Esophagus (tissue), 2 donors: ENCODE data around the gene MIF. TPM values are rescaled to one million over a fixed set of nuclear protein-coding genes. Genes with fewer than 3 reads are reported as not detected.
A peak's percentile ranks its signal among the peaks of the same experiment; 100 is the strongest.

Experiments used
- H3K27ac ChIP-seq, 2 donors: one replicate each; pipeline ENCODE4 v1.5.1; 2013; ENCODE audit warnings: low read depth in 2 of 2, mild to moderate bottlenecking in 2 of 2, inconsistent platforms in 1 of 2, low read length in 1 of 2, moderate library complexity in 1 of 2
- H3K27me3 ChIP-seq, 2 donors: one replicate each; pipeline ENCODE4 v1.6.1; 2013; ENCODE audit warnings: low read length in 2 of 2, control low read depth in 1 of 2, mild to moderate bottlenecking in 1 of 2; ENCODE audit not compliant: insufficient read depth in 2 of 2, control insufficient read depth in 1 of 2
- H3K36me3 ChIP-seq, 2 donors: one replicate each; pipeline ENCODE4 v1.6.1; 2013; ENCODE audit warnings: low read length in 1 of 2; ENCODE audit not compliant: control insufficient read depth in 2 of 2, insufficient read depth in 2 of 2
- H3K4me1 ChIP-seq, 2 donors: one replicate each; pipeline ENCODE4 v1.6.1; 2013; ENCODE audit warnings: low read length in 1 of 2; ENCODE audit not compliant: control insufficient read depth in 2 of 2, insufficient read depth in 2 of 2
- H3K4me3 ChIP-seq, 2 donors: one replicate each; pipeline ENCODE4 v1.5.1; 2013; ENCODE audit warnings: low read length in 2 of 2, mild to moderate bottlenecking in 2 of 2, low read depth in 1 of 2, moderate library complexity in 1 of 2
- H3K9me3 ChIP-seq, 2 donors: one replicate each; pipeline ENCODE4 v1.6.1; 2013; ENCODE audit warnings: mild to moderate bottlenecking in 2 of 2, low read depth in 1 of 2, low read length in 1 of 2, moderate library complexity in 1 of 2; ENCODE audit not compliant: control insufficient read depth in 2 of 2, insufficient read depth in 1 of 2
- WGBS, 2 donors: extraction: QIAGEN DNeasy Blood & Tissue Kit; methylation state at CpG; one replicate each; pipeline ENCODE4 v1.1.7; 2013; 5-methylcytosine and 5-hydroxymethylcytosine counted together
- polyA plus RNA-seq, 2 donors: library from polyadenylated mRNA; stranded (reverse); fragments of 200-250 nt; gene quantifications; one replicate each; pipeline ENCODE4 v1.2.3, GENCODE V29; 2013
- donor health status: healthy with polysubstance abuse.
- donor health status: Bipolar disorder and iron deficiency.

The MIF gene
- 1,000 to 10,000 TPM in 1 of 2 donors, 100 to 1,000 TPM in 1; 706 to 1,271 TPM for polyA plus RNA-seq

- H3K4me1 ChIP-seq: peaks cover 11 to 17% of the 10 kb centered on the region in 2 donors
- peaks cover 0 to 16% of the 10 kb centered on the region in 2 donors for H3K36me3 ChIP-seq
- H3K9me3 ChIP-seq: no peaks in the 10 kb centered on the region
- peak within 1 kb of the TSS; percentile 98 to 99 for H3K27ac ChIP-seq
- H3K27me3 ChIP-seq: no peaks in the 10 kb centered on the region
- WGBS, 2 donors: 1% methylated on average over 63 to 72 of the region's 72 CpGs
- peak within 1 kb of the TSS; percentile 76 to 86 for H3K4me3 ChIP-seq
Measured at GRCh38 chr22:23893945-23894709, at the start of gene MIF. MIF (plus strand) TSS chr22:23894383; CDS start chr22:23894475, 92 bp downstream.

- no peaks in the 10 kb centered on the region for H3K27me3 ChIP-seq
- H3K27ac ChIP-seq: no peak overlapping the region
- no peak overlapping the region for H3K4me3 ChIP-seq
- H3K36me3 ChIP-seq: no peaks in the 10 kb centered on the region
- H3K9me3 ChIP-seq: no peaks in the 10 kb centered on the region
- H3K4me1 ChIP-seq: peaks cover 0 to 8% of the 10 kb centered on the region in 2 donors
- 75 to 79% methylated on average over 8 of the region's 8 CpGs for WGBS, 2 donors
Measured at GRCh38 chr22:23844739-23845202, 49.4 kb upstream of the MIF start.

GRCh38 chr22:23845265-23846080 lies 48.7 kb upstream of the MIF start:
- WGBS, 2 donors: 63 to 71% methylated on average over 9 of the region's 9 CpGs
- H3K9me3 ChIP-seq: no peaks in the 10 kb centered on the region
- H3K4me1 ChIP-seq: peaks cover 0 to 8% of the 10 kb centered on the region in 2 donors
- H3K27me3 ChIP-seq: no peaks in the 10 kb centered on the region
- no peak overlapping the region for H3K4me3 ChIP-seq
- no peaks in the 10 kb centered on the region for H3K36me3 ChIP-seq
- no peak overlapping the region for H3K27ac ChIP-seq

DNA sequence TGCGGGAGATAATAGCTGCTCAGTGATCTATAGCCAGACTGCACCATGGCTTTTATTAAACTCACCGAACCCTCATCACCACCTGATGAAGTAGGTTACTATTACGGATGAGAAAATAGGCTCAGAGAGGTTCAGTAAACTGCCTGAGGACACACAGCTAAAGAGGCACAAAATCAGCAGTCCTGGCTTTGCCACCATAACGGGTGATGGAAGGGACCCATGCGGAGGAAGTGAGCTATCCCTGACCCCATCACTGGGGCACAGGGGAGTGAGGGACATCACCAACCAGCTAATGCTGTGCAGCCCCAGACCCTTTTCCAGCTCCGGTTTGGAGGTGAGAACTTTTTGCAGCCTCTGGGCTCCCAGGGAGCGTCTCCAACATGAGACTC lies 48.1 kb upstream of the MIF start:
- 57 to 58% methylated on average over 7 of the region's 7 CpGs for WGBS, 2 donors
- H3K27me3 ChIP-seq: no peaks in the 10 kb centered on the region
- H3K9me3 ChIP-seq: no peaks in the 10 kb centered on the region
- no peak overlapping the region for H3K4me3 ChIP-seq
- H3K4me1 ChIP-seq: peaks cover 0 to 8% of the 10 kb centered on the region in 2 donors
- H3K27ac ChIP-seq: no peak overlapping the region
- no peaks in the 10 kb centered on the region for H3K36me3 ChIP-seq

DNA sequence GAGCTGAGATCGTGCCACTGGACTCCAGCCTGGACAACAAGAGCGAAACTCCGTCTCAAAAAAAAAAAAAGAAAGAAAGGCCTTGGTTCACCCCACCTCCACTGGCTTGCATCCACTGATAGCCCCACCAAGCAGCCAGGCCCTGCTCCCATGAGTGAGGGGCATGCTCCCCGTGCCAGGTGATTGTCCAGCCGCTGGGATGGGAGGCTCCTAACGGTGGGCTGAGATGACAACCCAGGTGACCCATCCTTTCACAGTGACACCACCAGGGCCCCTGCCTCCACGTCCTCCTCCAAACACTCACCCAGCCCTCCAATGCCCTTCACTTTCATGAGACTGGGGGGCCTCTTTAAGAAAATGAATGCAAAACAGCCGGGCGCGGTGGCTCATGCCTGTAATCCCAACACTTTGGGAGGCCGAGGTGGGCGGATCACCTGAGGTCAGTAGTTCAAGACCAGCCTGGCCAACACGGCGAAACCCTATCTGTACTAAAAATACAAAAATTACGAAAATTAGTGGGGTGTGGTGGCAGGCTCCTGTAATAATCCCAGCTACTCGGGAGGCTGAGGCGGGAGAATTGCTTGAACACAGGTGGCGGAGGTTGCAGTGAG lies 46.8 kb upstream of the MIF start:
- Histone ChIP-seq H3K36me3 (no peaks in the 10 kb centered on the region), H3K4me3 (no peak overlapping the region), H3K9me3 (no peaks in the 10 kb centered on the region), H3K4me1 (peaks cover 0 to 8% of the 10 kb centered on the region in 2 donors), H3K27ac (no peak overlapping the region), H3K27me3 (no peaks in the 10 kb centered on the region)
- 88% methylated on average over 17 to 18 of the region's 18 CpGs for WGBS, 2 donors

DNA sequence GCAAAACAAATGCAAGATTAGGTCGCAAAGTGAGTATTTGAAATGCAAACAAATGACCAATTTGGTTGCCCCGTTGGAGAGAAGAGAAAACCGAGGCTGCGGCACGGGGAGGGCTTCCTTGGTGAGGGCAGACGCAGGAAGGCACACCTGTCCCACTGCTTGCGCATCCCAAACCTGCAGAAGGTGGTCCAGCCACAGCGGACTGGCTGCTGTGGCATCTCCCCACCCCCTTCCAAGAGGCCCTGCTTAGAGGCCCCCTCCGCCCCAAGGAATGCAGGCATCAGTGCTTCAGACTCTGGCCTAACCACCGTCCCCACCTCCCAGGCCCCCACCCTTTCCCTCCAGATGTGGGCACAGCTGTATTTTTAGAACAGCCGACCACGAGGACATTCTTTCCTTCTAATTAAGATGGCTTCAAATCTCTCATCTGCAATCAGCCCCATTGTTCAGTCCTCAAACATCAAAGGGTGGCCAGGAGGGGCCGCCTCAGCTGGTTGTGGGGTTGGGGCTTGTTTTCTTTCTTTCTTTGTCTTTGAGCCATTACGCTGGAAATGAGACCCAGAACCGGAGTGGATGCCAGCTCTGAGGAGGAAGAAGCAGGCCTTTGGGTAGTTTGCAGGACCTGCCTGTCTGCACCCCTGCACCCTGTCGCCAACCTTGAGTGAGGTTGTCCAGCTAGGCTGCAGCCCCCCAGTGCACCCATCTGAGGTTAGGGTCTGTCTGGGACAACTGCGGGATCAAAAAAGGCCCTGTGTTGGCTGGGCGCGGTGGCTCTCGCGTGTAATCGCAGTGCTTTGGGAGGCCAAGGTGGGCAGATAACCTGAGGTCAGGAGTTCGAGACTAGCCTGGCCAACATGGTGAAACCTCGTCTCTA lies 46.0 kb upstream of the MIF start:
- H3K27me3 ChIP-seq: no peaks in the 10 kb centered on the region
- H3K9me3 ChIP-seq: no peaks in the 10 kb centered on the region
- H3K4me3 ChIP-seq: no peak overlapping the region
- peaks cover 0 to 8% of the 10 kb centered on the region in 2 donors for H3K4me1 ChIP-seq
- 77 to 82% methylated on average over 24 of the region's 24 CpGs for WGBS, 2 donors
- H3K36me3 ChIP-seq: no peaks in the 10 kb centered on the region
- H3K27ac ChIP-seq: no peak overlapping the region

GRCh38 chr22:23849009-23850006 lies 44.9 kb upstream of the MIF start:
- Histone ChIP-seq H3K4me3 (no peak overlapping the region), H3K27ac (no peak overlapping the region), H3K4me1 (peaks cover 0 to 8% of the 10 kb centered on the region in 2 donors), H3K36me3 (no peaks in the 10 kb centered on the region), H3K9me3 (no peaks in the 10 kb centered on the region), H3K27me3 (no peaks in the 10 kb centered on the region)
- WGBS, 2 donors: 24 to 25% methylated on average over 60 to 62 of the region's 62 CpGs

DNA sequence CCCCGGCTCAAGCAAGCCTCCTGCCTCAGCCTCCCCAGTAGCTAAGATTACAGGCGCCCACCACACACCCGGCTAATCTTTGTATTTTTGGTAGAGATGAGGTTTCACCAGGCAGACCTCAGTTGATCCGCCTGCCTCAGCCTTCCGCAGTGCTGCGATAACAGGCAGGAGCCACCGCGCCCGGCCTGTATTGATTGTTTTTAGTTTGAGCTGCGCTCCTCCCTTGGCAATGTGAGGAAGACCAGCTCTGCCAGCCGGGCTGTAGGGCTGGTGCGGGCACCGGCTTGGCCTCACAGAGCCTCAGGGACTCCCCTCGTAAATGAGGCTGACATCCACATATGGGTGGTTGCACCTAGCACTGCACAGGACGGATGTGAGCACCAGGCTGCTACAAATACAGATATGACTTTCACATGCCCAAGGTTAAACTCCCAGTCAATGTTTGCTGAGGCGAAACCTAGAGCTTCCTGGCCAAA lies 44.0 kb upstream of the MIF start:
- Histone ChIP-seq H3K4me1 (peaks cover 0 to 7% of the 10 kb centered on the region in 2 donors), H3K27ac (no peak overlapping the region), H3K27me3 (no peaks in the 10 kb centered on the region), H3K9me3 (no peaks in the 10 kb centered on the region), H3K36me3 (no peaks in the 10 kb centered on the region), H3K4me3 (no peak overlapping the region)
- WGBS, 2 donors: 57 to 70% methylated on average over 16 of the region's 16 CpGs
